Karpas-422 (cell line): ENCODE results near the gene IPP. TPM values are rescaled to one million over a fixed set of nuclear protein-coding genes. Genes with fewer than 3 reads are reported as not detected.
A peak's percentile ranks its signal among the peaks of the same experiment; 100 is the strongest.
"Not testable (repeated sequence)": the region's sequence is repeated elsewhere in the genome, so short reads cannot be mapped to it uniquely, and the experiment has no call there.

Source experiments
- DNase-seq: peaks from one replicate; pipeline ENCODE4 v3.0.0-alpha.2; 2015
- H2AFZ ChIP-seq: fragments of 200-600 bp; sonication (generic); 2 replicates; pipeline ENCODE4 v1.6.1; 2014; ENCODE audit warnings: antibody characterized with exemption, low read length, mixed read lengths
- H3K27ac ChIP-seq: fragments of 200-600 bp; sonication (generic); 2 replicates; pipeline ENCODE4 v1.5.1; 2014; ENCODE audit warnings: mild to moderate bottlenecking, low read length, moderate library complexity
- H3K27me3 ChIP-seq: fragments of 200-600 bp; sonication (generic); 2 replicates; pipeline ENCODE4 v1.6.1; 2014; ENCODE audit warnings: low read length, mixed read lengths
- H3K36me3 ChIP-seq: fragments of 200-600 bp; sonication (generic); 2 replicates; pipeline ENCODE4 v1.6.1; 2014; ENCODE audit warnings: low read length, mixed read lengths; ENCODE audit not compliant: insufficient read depth
- H3K4me1 ChIP-seq: fragments of 200-600 bp; sonication (generic); 2 replicates; pipeline ENCODE4 v1.6.1; 2014; ENCODE audit warnings: mild to moderate bottlenecking, low read length, mixed read lengths
- H3K4me2 ChIP-seq: fragments of 200-600 bp; sonication (generic); 2 replicates; pipeline ENCODE4 v1.6.1; 2014; ENCODE audit warnings: low read length, low read depth, mild to moderate bottlenecking; ENCODE audit not compliant: poor library complexity, severe bottlenecking
- H3K4me3 ChIP-seq: fragments of 200-600 bp; sonication (generic); 2 replicates; pipeline ENCODE4 v1.5.1; 2014; ENCODE audit warnings: mild to moderate bottlenecking, antibody characterized with exemption, low read length, mixed read lengths
- H3K79me2 ChIP-seq: fragments of 200-600 bp; sonication (generic); 2 replicates; pipeline ENCODE4 v1.6.1; 2014; ENCODE audit warnings: mild to moderate bottlenecking, low read length, mixed read lengths
- H3K9ac ChIP-seq: fragments of 200-600 bp; sonication (generic); 2 replicates; pipeline ENCODE4 v1.6.0; 2014; ENCODE audit warnings: low read length
- H3K9me2 ChIP-seq: fragments of 200-600 bp; sonication (generic), shearing (Covaris generic); replicated peaks from 2 replicates; pipeline ENCODE4 v1.6.0; 2014; ENCODE audit warnings: mild to moderate bottlenecking, low read length, moderate library complexity; ENCODE audit not compliant: insufficient read depth
- H3K9me3 ChIP-seq: fragments of 300-700, 200-600 bp; sonication (generic); 2 replicates; pipeline ENCODE4 v1.6.1; 2014; ENCODE audit warnings: low read length, mixed read lengths
- H4K20me1 ChIP-seq: fragments of 200-600 bp; sonication (generic); 2 replicates; pipeline ENCODE4 v1.6.1; 2014; ENCODE audit warnings: mild to moderate bottlenecking, antibody characterized with exemption, low read length, low read depth; ENCODE audit not compliant: insufficient read depth
- total RNA-seq: library from RNA; depleted of rRNA; stranded (reverse); fragments of >200 nt; shearing (Covaris generic); gene quantifications from 2 replicates; pipeline ENCODE4 v1.2.3, GENCODE V29; 2014; ENCODE audit warnings: low replicate concordance

The IPP gene
- total RNA-seq, 1 experiment from 2014 or later: 8.2 TPM

DNA sequence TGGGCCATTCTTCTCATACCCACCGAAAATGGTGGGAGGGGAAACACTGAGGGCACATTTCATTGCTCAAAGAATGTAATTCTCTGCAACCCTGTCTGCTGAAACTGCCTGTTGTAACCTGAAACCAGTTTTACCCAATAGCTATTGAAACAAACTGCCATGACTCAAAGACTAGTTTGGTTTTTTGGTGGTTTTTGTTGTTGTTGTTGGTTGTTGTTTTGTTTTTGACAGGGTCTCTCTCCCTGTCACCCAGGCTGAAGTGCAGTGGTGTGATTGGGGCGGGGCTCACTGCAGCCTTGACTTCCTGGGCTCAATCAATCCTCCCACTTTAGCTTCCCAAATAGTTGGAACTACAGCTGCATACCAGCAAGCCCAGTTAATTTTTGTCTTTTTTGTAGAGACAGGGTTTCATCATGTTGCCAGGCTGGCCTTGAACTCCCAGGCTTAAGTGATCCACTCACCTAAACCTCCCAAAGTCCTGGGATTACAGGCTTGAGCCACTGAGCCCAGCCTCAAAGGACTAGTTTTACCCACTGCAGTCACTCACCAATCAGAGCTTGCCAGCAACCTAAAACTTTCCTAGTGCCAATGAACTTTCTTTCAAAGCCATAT, 2.1 kb upstream of the IPP start:
- peaks cover 26% of the 10 kb centered on the region for H3K4me1 ChIP-seq
- no peak overlapping the region for H3K9ac ChIP-seq
- no peak for DNase-seq
- no peaks in the 10 kb centered on the region for H3K36me3 ChIP-seq
- no peaks in the 10 kb centered on the region for H3K9me2 ChIP-seq
- peaks cover 5% of the 10 kb centered on the region for H3K79me2 ChIP-seq
- 0 out of 2 replicates have a peak overlapping the region, but pooled peaks have one; percentile 26 for H2AFZ ChIP-seq
- H3K4me3 ChIP-seq: no peak overlapping the region
- H3K27me3 ChIP-seq: no peaks in the 10 kb centered on the region
- no peak overlapping the region for H3K4me2 ChIP-seq
- H3K27ac ChIP-seq: no peak overlapping the region
- H4K20me1 ChIP-seq: no peaks in the 10 kb centered on the region
- H3K9me3 ChIP-seq: no peaks in the 10 kb centered on the region

DNA sequence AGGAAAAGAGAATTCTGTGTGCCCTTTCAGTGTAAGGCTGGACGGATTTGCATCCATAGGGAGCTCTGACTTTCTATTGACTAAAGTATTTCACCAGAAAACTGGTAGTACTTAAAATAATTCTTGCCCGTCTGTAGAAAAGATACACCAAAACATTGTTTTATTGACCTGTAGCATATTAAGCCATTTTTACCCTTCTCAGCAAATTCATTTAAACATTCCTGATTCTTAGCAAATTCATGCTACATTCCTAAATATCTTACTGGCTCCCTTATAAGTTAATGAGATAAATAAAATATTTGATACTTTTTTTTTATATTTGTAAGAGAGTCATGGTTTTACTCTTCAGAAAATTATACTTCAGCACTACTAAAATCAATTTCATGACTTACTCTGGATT, 1.6 kb upstream of the IPP start:
- Histone ChIP-seq H3K79me2 (peaks cover 5% of the 10 kb centered on the region), H3K9ac (peak overlapping the region; percentile 41; the same call in 1 of the 2 replicates), H3K9me3 (no peaks in the 10 kb centered on the region), H3K27ac (no peak overlapping the region), H4K20me1 (no peaks in the 10 kb centered on the region), H3K4me3 (no peak overlapping the region), H3K4me2 (no peak overlapping the region), H2AFZ (no peak overlapping the region), H3K27me3 (no peaks in the 10 kb centered on the region), H3K4me1 (peaks cover 26% of the 10 kb centered on the region), H3K36me3 (no peaks in the 10 kb centered on the region), H3K9me2 (no peaks in the 10 kb centered on the region)
- DNase-seq: no peak

- not testable (repeated sequence) for H3K9me2 ChIP-seq, DNase-seq, H3K27me3 ChIP-seq, H4K20me1 ChIP-seq, H3K36me3 ChIP-seq, H3K79me2 ChIP-seq, H3K9me3 ChIP-seq
- Histone ChIP-seq H3K27ac (peak overlapping the region; percentile 88), H2AFZ (peak overlapping the region; percentile 97; the same call in 1 of the 2 replicates), H3K4me2 (peak overlapping the region; percentile 96), H3K4me1 (peaks cover 29% of the 10 kb centered on the region), H3K9ac (peak overlapping the region; percentile 97), H3K4me3 (peak overlapping the region; percentile 92)
Measured at GRCh38 chr1:45751039-45751838, 786 bp upstream of the IPP start.

- no peaks in the 10 kb centered on the region for H3K36me3 ChIP-seq
- H3K27ac ChIP-seq: no peak overlapping the region
- H2AFZ ChIP-seq: no peak overlapping the region
- H3K9me3 ChIP-seq: no peaks in the 10 kb centered on the region
- H4K20me1 ChIP-seq: no peaks in the 10 kb centered on the region
- no peaks in the 10 kb centered on the region for H3K27me3 ChIP-seq
- peaks cover 5% of the 10 kb centered on the region for H3K79me2 ChIP-seq
- no peak overlapping the region for H3K4me2 ChIP-seq
- DNase-seq: no peak
- peaks cover 25% of the 10 kb centered on the region for H3K4me1 ChIP-seq
- no peak overlapping the region for H3K9ac ChIP-seq
- no peaks in the 10 kb centered on the region for H3K9me2 ChIP-seq
- no peak overlapping the region for H3K4me3 ChIP-seq
Measured at GRCh38 chr1:45746922-45747321, 3.5 kb downstream of the IPP start.

DNA sequence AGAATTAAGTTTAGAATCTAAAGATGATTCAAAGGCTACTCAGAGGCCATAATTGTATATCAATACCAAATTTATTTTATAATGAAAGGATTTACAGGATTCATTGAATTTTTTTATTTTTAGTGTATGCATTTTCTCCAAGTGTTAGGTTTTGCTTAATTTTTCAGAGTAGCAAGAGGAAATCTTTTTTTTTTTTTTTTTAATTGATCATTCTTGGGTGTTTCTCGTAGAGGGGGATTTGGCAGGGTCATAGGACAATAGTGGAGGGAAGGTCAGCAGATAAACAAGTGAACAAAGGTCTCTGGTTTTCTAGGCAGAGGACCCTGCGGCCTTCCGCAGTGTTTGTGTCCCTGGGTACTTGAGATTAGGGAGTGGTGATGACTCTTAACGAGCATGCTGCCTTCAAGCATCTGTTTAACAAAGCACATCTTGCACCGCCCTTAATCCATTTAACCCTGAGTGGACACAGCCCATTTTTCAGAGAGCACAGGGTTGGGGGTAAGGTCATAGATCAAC, 10.8 kb downstream of the IPP start:
- not testable (repeated sequence) for H3K36me3 ChIP-seq, H3K9me2 ChIP-seq, H3K27me3 ChIP-seq, H3K79me2 ChIP-seq, H3K4me2 ChIP-seq, H3K4me3 ChIP-seq, H3K27ac ChIP-seq, H3K4me1 ChIP-seq, H2AFZ ChIP-seq, H3K9me3 ChIP-seq, H3K9ac ChIP-seq, H4K20me1 ChIP-seq, DNase-seq

GRCh38 chr1:45739137-45739536, 11.3 kb downstream of the IPP start:
- Histone ChIP-seq H4K20me1 (no peaks in the 10 kb centered on the region), H3K9ac (no peak overlapping the region), H3K9me2 (no peaks in the 10 kb centered on the region), H3K9me3 (no peaks in the 10 kb centered on the region), H3K36me3 (peaks cover 9% of the 10 kb centered on the region), H3K27ac (no peak overlapping the region), H3K79me2 (peaks cover 3% of the 10 kb centered on the region; the same call in 1 of the 2 replicates), H3K27me3 (no peaks in the 10 kb centered on the region), H3K4me3 (no peak overlapping the region), H2AFZ (no peak overlapping the region), H3K4me1 (no peaks in the 10 kb centered on the region), H3K4me2 (no peak overlapping the region)
- DNase-seq: no peak

DNA sequence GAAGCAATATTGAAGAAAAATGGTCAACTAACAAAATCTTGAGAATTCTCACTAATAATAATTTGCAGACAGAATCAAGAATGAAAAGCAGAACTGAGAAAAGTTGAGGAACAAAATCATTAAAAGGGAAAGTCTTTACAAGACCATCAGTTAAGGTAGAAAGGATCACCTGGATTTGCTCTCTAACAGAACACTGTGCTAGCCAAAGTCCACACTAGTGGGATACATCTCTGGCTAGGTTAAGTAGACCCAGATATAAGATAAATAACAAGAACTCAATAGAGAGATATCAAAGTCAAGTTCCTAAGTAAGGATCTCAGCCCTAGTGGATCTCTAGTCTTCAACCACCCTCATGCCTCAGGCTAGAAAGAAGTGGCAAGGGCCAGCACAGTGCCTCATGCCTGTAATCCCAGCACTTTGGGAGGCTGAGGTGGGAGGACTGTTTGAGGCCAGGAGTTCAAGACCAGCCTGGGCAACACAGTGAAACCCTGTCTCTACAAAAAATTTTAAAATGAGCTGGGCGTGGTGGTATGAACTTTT, 19.6 kb downstream of the IPP start:
- peaks cover 12% of the 10 kb centered on the region for H3K4me1 ChIP-seq
- H3K4me3 ChIP-seq: no peak overlapping the region
- 0 out of 2 replicates have a peak overlapping the region, but pooled peaks have one; percentile 24 for H2AFZ ChIP-seq
- no peak for DNase-seq
- H3K9me2 ChIP-seq: no peaks in the 10 kb centered on the region
- H3K36me3 ChIP-seq: no peaks in the 10 kb centered on the region
- H3K9me3 ChIP-seq: no peaks in the 10 kb centered on the region
- no peak overlapping the region for H3K9ac ChIP-seq
- H3K4me2 ChIP-seq: no peak overlapping the region
- peak overlapping the region; percentile 16; the same call in 1 of the 2 replicates for H3K27ac ChIP-seq
- H3K27me3 ChIP-seq: no peaks in the 10 kb centered on the region
- no peaks in the 10 kb centered on the region for H4K20me1 ChIP-seq
- H3K79me2 ChIP-seq: no peaks in the 10 kb centered on the region
